Dedifferentiated amniotic fluid mesenchymal stem cell (primary cell): Measurements from ENCODE around the gene BMP6.

Experiments used
- DNase-seq: peaks from one replicate; pipeline ENCODE4 v3.0.0-alpha.2; 2016; ENCODE audit errors: extremely low spot score

The BMP6 gene

GRCh38 chr6:7719364-7719850, 6.5 kb upstream of the BMP6 start:
- DNase-seq, result no peak

GRCh38 chr6:7720346-7720745, 5.6 kb upstream of the BMP6 start:
- no peak for DNase-seq

- DNase-seq, result peak; percentile 40
These were observed 4.2 kb upstream of the BMP6 start for GRCh38 chr6:7721649-7722048.

GRCh38 chr6:7723041-7723447, 2.9 kb upstream of the BMP6 start:
- peak; percentile 67 for DNase-seq

GRCh38 chr6:7723554-7723953, 2.3 kb upstream of the BMP6 start:
- no peak for DNase-seq

GRCh38 chr6:7725412-7725811, 487 bp upstream of the BMP6 start:
- DNase-seq, result no peak

GRCh38 chr6:7726416-7727085, 652 bp downstream of the BMP6 start:
- DNase-seq, result no peak

- no peak for DNase-seq
These were observed 1.4 kb downstream of the BMP6 start for GRCh38 chr6:7727086-7727945.

GRCh38 chr6:7727946-7728854, 2.3 kb downstream of the BMP6 start:
- DNase-seq, result no peak

GRCh38 chr6:7728855-7729590, 3.1 kb downstream of the BMP6 start:
- no peak for DNase-seq

GRCh38 chr6:7730001-7730783, 4.3 kb downstream of the BMP6 start:
- DNase-seq, result no peak

- DNase-seq, result peak; percentile 43
These were observed 4.9 kb downstream of the BMP6 start for GRCh38 chr6:7730784-7731227.

GRCh38 chr6:7731294-7731693, 5.4 kb downstream of the BMP6 start:
- DNase-seq, result no peak

- DNase-seq, result no peak
These were observed 6.3 kb downstream of the BMP6 start for GRCh38 chr6:7732228-7732627.

- no peak for DNase-seq
These were observed 8.9 kb downstream of the BMP6 start for GRCh38 chr6:7734707-7735383.

GRCh38 chr6:7737106-7737505, 11.2 kb downstream of the BMP6 start:
- DNase-seq, result no peak

- DNase-seq, result no peak
These were observed 12.0 kb downstream of the BMP6 start for GRCh38 chr6:7737867-7738266.

- DNase-seq, result no peak
These were observed 16.4 kb downstream of the BMP6 start for GRCh38 chr6:7742223-7742785.

GRCh38 chr6:7745942-7746341, 20.0 kb downstream of the BMP6 start:
- DNase-seq, result no peak

- DNase-seq, result no peak
These were observed 21.1 kb downstream of the BMP6 start for GRCh38 chr6:7747016-7747415.
